Muscle layer of duodenum (tissue), 2 donors: ENCODE measurements around the gene RINL.

Experiments
- H3K27ac ChIP-seq: one replicate; pipeline ENCODE4 v1.7.0; 2013; ENCODE audit warnings: mild to moderate bottlenecking, low read length
- H3K27me3 ChIP-seq: one replicate; pipeline ENCODE4 v1.7.0; 2013; ENCODE audit warnings: low read depth, mild to moderate bottlenecking, control low read depth, low read length
- H3K36me3 ChIP-seq, 2 donors: one replicate each; pipeline ENCODE4 v1.7.0; 2013; ENCODE audit warnings: low read length in 2 of 2, control low read depth in 1 of 2, mild to moderate bottlenecking in 1 of 2; ENCODE audit not compliant: insufficient read depth in 2 of 2, control insufficient read depth in 1 of 2
- H3K4me1 ChIP-seq, 2 donors: one replicate each; pipeline ENCODE4 v1.7.0; 2013; ENCODE audit warnings: low read length in 2 of 2, mild to moderate bottlenecking in 2 of 2, control low read depth in 1 of 2, moderate library complexity in 1 of 2; ENCODE audit not compliant: insufficient read depth in 2 of 2, control insufficient read depth in 1 of 2
- H3K4me3 ChIP-seq, 2 donors: one replicate each; pipeline ENCODE4 v1.7.0; 2013; ENCODE audit warnings: low read length in 2 of 2, low read depth in 1 of 2, mild to moderate bottlenecking in 1 of 2
- H3K9me3 ChIP-seq, 2 donors: one replicate each; pipeline ENCODE4 v1.7.0; 2013; ENCODE audit warnings: low read length in 2 of 2, control low read depth in 1 of 2, mild to moderate bottlenecking in 1 of 2; ENCODE audit not compliant: control insufficient read depth in 1 of 2
- donor health status: healthy.

The RINL gene

GRCh38 chr19:38915329-38916321, 37.5 kb upstream of the RINL start:
- H3K36me3 ChIP-seq, result no peaks in the 10 kb centered on the region
- no peaks in the 10 kb centered on the region for H3K27me3 ChIP-seq
- H3K4me3 ChIP-seq, result no peak overlapping the region
- H3K4me1 ChIP-seq, result no peaks in the 10 kb centered on the region
- H3K9me3 ChIP-seq, result no peaks in the 10 kb centered on the region
- no peak overlapping the region for H3K27ac ChIP-seq

GRCh38 chr19:38913958-38914357, 35.9 kb upstream of the RINL start:
- no peaks in the 10 kb centered on the region for H3K27me3 ChIP-seq
- H3K27ac ChIP-seq, result no peak overlapping the region
- H3K36me3 ChIP-seq, result peaks cover 0 to 4% of the 10 kb centered on the region in 2 donors

GRCh38 chr19:38912600-38913514, 34.8 kb upstream of the RINL start:
- Histone ChIP-seq H3K27me3 (no peaks in the 10 kb centered on the region), H3K4me1 (no peaks in the 10 kb centered on the region), H3K36me3 (peaks cover 4 to 11% of the 10 kb centered on the region in 2 donors), H3K9me3 (no peaks in the 10 kb centered on the region), H3K4me3 (no peak overlapping the region), H3K27ac (no peak overlapping the region)

More at GRCh38 chr19:38913958-38914357, 35.9 kb upstream of the RINL start:
- Histone ChIP-seq H3K4me1 (no peaks in the 10 kb centered on the region), H3K9me3 (no peaks in the 10 kb centered on the region), H3K4me3 (no peak overlapping the region)

- Histone ChIP-seq H3K36me3 (peaks cover 4 to 20% of the 10 kb centered on the region in 2 donors), H3K4me1 (no peaks in the 10 kb centered on the region), H3K27me3 (no peaks in the 10 kb centered on the region), H3K9me3 (no peaks in the 10 kb centered on the region), H3K27ac (no peak overlapping the region), H3K4me3 (no peak overlapping the region)
Measured at GRCh38 chr19:38911388-38912001, 33.4 kb upstream of the RINL start.

DNA sequence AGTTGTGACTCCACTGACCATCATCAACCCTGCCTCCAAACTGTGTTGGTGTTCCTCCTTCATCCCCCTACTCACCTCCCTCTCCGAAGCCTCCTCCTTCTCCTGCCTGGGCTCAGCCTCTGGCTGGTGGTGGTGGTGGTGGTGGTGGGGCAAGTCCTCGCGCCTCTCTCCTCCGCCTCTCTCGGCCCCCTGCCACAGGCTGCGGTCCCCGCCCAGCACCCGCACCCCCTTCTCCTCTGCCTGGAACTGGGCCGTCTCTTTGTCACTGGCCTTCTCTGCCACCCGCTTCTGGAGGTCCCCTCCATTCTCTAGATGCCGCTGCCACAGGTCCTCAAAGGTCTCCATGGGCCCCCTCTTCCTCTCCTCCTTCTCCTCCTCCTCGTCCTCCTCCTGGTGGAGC, 32.4 kb upstream of the RINL start:
- Histone ChIP-seq H3K9me3 (no peaks in the 10 kb centered on the region), H3K4me1 (no peaks in the 10 kb centered on the region), H3K27ac (no peak overlapping the region), H3K27me3 (no peaks in the 10 kb centered on the region), H3K36me3 (peaks cover 4 to 23% of the 10 kb centered on the region in 2 donors), H3K4me3 (no peak overlapping the region)

GRCh38 chr19:38908911-38909310, 30.8 kb upstream of the RINL start:
- H3K27me3 ChIP-seq, result no peaks in the 10 kb centered on the region
- no peaks in the 10 kb centered on the region for H3K4me1 ChIP-seq
- no peak overlapping the region for H3K4me3 ChIP-seq
- H3K9me3 ChIP-seq, result no peaks in the 10 kb centered on the region
- peaks cover 13 to 37% of the 10 kb centered on the region in 2 donors for H3K36me3 ChIP-seq
- no peak overlapping the region for H3K27ac ChIP-seq

- H3K36me3 ChIP-seq, result peaks cover 13 to 37% of the 10 kb centered on the region in 2 donors
- H3K27ac ChIP-seq, result no peak overlapping the region
- H3K4me3 ChIP-seq, result no peak overlapping the region
- no peaks in the 10 kb centered on the region for H3K4me1 ChIP-seq
- no peaks in the 10 kb centered on the region for H3K9me3 ChIP-seq
- H3K27me3 ChIP-seq, result no peaks in the 10 kb centered on the region
Measured at GRCh38 chr19:38907670-38908069, 29.6 kb upstream of the RINL start.

DNA sequence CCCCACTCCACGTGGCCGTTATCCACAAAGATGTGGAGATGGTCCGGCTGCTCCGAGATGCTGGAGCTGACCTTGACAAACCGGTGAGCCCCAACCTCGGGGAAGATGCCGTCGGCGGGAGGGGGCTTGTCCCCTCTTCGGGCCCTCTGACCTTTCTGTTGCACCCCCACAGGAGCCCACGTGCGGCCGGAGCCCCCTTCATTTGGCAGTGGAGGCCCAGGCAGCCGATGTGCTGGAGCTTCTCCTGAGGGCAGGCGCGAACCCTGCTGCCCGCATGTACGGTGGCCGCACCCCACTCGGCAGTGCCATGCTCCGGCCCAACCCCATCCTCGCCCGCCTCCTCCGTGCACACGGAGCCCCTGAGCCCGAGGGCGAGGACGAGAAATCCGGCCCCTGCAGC, 29.2 kb upstream of the RINL start:
- H3K4me3 ChIP-seq, result no peak overlapping the region
- H3K27ac ChIP-seq, result no peak overlapping the region
- no peaks in the 10 kb centered on the region for H3K27me3 ChIP-seq
- peaks cover 13 to 37% of the 10 kb centered on the region in 2 donors for H3K36me3 ChIP-seq
- no peaks in the 10 kb centered on the region for H3K4me1 ChIP-seq
- H3K9me3 ChIP-seq, result no peaks in the 10 kb centered on the region

DNA sequence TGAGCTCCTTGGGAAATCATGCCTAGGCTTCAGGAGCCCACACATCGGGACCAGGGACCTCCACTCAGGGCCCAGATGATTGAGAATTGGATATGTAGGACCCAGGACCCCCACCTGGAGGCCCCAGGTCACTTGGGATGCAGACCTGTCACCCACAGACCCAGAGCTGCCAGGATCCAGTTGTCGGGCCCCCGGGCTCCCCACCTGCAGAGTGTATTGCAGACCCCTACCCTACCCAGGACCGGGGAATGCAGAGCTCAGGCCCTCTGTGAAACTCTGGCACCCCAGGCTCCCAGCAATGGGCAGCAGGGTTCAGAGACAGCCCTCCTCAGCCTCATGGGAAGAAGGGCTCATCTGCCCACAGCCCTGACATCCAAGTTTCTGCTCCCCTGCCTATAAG, 27.5 kb upstream of the RINL start:
- no peak overlapping the region for H3K27ac ChIP-seq
- peaks cover under 1 to 4% of the 10 kb centered on the region in 2 donors for H3K4me1 ChIP-seq
- H3K36me3 ChIP-seq, result peaks cover 13 to 37% of the 10 kb centered on the region in 2 donors
- H3K9me3 ChIP-seq, result no peaks in the 10 kb centered on the region
- no peaks in the 10 kb centered on the region for H3K27me3 ChIP-seq
- H3K4me3 ChIP-seq, result no peak overlapping the region

GRCh38 chr19:38904581-38905539, 26.8 kb upstream of the RINL start:
- Histone ChIP-seq H3K4me1 (peaks cover 4 to 7% of the 10 kb centered on the region in 2 donors), H3K9me3 (no peaks in the 10 kb centered on the region), H3K36me3 (peaks cover 13 to 37% of the 10 kb centered on the region in 2 donors), H3K27ac (no peak overlapping the region), H3K27me3 (no peaks in the 10 kb centered on the region), H3K4me3 (no peak overlapping the region)
